ENCODE measurements around the gene LBP.
"Not testable (repeated sequence)": the region's sequence is repeated elsewhere in the genome, so short reads cannot be mapped to it uniquely, and the experiment has no call there.

Gene LBP, protein sequence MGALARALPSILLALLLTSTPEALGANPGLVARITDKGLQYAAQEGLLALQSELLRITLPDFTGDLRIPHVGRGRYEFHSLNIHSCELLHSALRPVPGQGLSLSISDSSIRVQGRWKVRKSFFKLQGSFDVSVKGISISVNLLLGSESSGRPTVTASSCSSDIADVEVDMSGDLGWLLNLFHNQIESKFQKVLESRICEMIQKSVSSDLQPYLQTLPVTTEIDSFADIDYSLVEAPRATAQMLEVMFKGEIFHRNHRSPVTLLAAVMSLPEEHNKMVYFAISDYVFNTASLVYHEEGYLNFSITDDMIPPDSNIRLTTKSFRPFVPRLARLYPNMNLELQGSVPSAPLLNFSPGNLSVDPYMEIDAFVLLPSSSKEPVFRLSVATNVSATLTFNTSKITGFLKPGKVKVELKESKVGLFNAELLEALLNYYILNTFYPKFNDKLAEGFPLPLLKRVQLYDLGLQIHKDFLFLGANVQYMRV

GRCh38 chr20:38346247-38346651 lies at the start of gene LBP:
Gene LBP, plus strand, starts transcription at chr20:38346482. Its CDS starts 35 bp downstream, at chr20:38346517.
- no peak for DNase-seq

GRCh38 chr20:38297916-38298674 lies 48.2 kb upstream of the LBP start:
- DNase-seq = no peak

DNA sequence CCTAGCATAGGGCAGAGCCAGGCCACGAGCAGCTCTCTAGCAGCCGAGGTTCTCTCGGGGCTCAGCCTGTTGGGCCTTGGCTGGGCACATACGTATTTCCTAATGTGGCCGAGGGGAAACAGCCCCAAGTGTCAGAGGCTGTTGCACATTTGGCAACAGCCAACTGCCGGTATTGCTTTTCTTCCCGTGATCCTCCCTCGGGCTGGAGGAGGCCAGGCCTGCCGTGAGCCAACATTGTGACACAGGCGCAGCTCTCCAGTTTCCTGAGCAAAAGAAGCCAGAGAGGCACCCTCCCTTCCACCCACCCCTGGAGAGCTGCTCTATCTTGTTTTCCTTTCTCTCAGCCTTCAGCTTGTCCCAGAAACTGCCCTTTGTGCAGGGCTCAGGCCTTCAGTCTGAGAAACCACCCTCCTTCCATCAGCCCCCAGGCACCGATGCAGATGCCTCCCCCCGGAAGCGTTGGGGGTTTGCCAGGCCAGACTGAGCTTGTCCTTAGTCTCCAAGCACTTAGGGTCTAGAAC lies 47.5 kb upstream of the LBP start:
- peak; percentile 75 for DNase-seq

GRCh38 chr20:38299963-38300362 lies 46.3 kb upstream of the LBP start:
- DNase-seq = no peak

DNA sequence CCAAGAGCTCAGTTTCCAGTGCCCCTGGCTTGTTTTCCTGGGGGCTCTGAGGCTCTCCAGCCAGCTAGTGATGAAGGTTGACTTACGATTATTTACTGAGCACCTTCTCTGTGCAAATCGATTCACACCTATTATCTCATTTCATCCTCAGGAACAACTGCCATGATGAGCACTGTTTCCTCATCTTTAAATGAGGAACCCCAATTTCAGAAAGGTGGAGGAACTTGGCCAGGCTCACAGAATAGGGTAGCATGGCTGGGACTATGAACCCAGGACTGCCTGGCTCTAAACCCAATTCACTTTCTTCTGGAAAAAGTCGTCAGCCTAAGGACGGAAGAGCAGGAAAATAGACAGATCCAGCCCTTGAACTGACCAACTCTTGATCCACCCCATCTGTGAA lies 45.8 kb upstream of the LBP start:
- no peak for DNase-seq

DNA sequence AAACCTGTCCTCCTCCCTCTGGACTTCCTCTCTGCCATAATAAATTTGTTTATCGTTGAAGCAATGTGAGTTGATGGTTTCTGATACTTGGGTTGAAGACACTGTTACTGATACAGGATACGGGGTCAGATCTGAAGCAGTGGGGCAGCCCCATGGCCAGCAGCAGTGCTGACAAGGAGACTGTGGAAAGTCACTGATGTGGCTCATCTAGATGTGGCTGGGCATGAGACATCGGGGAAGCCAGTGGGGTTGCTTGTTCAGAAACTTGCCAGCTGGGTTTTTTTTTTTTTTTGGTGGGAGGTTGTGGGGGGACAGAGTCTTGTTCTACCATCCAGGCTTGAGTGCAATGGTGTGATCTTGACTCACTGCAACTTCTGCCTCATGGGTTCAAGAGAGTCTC lies 45.0 kb upstream of the LBP start:
- no peak for DNase-seq

DNA sequence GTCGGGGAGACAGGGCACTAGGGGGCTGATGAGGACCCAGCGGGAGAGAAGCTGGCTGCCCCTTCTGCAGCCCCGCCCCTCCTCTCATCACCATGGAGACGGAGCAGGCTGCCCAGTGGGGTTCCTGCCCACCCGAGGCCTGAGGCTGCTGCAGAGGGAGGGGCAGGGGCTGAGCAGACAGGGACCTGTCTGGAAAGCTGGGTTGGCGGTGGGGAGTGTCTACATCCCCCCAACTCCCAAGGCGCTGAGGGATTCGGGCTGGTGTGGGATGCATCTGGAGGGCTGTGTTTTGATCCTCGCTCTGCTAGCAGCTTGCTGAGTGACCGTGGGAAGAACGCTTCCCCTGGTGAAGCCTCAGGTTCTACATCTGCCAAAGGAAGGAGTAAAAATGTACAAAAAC lies 43.5 kb upstream of the LBP start:
- no peak for DNase-seq

- DNase-seq = peak; percentile 89
These were observed 42.3 kb upstream of the LBP start, which contains the start of gene BPI for GRCh38 chr20:38303908-38304379. Gene BPI, plus strand, starts transcription at chr20:38304156. Its CDS starts 68 bp downstream, at chr20:38304224.

DNA sequence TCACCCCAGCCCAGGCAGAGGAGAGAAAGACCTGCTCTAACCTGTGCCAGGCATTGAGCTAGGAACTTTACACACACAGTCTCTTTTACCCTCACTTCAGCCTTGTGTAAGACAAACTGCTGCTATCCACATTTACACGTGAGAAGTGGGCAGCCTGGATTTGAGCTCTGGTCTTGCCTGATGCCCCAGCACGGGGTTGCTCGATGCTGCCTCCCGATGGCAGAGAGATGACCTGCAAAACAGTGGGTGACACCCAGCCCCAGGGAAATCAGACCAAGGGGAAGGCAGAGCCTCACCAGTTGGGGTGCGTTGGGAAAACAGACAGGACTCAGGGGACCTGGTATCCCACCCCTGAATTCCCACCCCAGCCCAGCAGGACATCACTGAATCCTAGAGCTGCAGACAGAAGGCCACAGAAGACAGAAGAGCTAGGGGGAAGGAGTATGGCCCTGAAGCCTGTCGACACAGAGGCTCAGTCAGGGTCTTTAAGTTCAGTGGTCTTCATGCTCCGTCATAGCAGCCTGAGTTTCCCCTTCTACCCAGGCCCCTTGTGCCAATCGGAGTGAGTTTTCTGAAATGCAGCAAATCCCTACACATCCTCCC lies 41.3 kb upstream of the LBP start:
- peak; percentile 75 for DNase-seq

GRCh38 chr20:38305541-38305940 lies 40.7 kb upstream of the LBP start:
- DNase-seq = no peak

GRCh38 chr20:38306379-38306778 lies 39.9 kb upstream of the LBP start:
- DNase-seq = no peak

DNA sequence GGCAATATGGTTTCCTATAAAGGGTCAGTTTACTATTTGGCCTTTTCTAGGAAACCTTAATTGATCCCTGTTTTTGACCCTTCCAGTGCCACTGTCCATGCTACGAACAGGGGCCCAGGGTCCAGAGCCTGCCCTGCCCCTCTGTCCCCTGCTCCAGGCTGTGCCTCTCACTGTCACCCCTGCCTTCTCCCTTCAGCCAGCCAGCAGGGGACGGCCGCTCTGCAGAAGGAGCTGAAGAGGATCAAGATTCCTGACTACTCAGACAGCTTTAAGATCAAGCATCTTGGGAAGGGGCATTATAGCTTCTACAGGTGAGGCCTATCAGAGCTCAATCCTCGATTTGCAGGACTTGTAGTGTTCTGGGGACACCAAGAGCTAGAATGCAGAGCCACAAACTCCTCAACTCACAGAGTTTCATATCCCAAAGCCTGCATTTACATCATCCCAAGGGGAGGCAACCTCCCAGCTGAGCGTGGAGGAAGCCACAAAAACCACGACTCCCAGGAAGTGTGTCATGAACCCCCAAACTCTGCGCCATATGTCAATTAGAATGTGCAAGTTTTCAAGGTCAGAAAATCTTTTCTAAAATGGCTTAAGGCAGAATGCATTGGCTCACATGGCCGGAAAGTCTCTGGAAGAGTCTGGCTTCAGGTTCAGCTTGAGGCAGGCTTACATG lies 38.8 kb upstream of the LBP start:
- DNase-seq = no peak

DNA sequence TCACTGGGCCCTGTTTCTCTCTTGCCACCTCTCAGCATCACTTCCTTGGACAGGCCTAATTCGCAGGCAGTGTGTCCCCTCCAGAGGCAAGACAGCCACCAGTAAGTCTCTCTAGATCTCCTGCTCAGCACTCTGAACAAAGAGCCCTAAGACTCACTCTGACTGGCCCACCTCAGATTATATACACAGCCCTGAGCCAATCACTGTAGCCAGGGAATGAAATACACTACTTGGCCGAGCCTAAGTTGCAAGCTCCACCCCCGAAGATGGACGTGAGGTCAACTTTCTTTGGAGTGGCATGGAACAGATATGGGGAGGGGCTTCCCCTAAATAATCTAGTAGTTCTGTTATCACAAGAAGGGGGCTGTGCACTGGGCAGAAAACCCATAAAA lies 38.2 kb upstream of the LBP start:
- no peak for DNase-seq

DNA sequence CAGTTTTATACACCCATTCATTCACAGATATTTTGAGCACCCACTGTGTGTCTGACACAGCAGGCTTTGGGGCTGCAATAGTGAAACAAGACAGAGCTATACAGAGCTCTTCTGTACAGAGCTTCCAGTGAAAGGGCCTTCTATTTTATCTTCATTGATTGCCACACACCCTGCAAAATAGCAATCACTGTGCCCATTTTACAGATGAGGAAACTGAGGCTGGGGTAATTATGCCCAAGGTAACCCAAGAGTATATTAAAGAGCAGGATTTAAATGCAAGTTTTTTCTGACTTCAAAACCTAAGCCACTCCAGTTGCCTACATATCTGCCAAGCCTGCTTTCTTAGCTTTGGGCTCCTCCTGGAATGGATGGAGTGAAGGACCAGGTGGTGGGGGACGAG lies 37.8 kb upstream of the LBP start:
- no peak for DNase-seq

DNA sequence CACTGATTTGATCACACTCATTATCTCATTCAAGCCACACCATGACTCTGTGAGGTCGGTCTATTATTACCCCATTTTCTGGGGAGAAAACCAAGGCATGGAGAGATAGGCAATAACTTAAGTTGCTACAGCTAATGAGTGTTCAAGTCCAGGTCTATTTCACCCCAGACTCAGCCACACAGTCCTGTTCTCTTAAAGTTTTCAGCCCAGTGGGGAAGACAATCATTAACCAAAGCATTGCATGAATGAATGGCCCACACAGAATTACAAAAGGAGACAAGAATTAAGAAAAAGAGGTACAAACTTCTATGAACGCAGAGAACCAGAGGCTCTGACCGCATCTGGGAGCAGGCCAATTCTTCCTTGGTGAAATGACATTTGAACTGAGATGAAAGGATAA lies 35.2 kb upstream of the LBP start:
- no peak for DNase-seq

DNA sequence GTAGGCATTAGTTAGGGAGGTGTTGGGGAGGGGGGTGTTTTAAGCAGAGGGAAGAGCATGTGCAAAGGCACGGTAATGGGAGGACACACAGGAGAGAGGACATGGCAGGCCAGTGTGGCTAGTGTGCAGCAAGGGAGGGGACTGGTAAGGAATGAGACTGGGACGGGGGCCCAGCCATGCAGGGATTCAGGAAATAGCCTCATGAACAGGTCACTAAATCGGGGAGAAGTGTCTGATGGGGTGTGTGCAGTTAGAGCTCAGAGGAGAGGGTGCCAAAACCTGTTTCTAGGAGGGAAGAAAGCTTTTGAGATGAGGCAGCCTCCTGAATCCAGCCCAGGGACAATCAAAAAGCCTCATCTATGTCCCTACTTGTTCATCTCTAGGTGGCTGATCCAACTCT lies 34.8 kb upstream of the LBP start:
- DNase-seq = no peak

GRCh38 chr20:38313676-38314075 lies 32.6 kb upstream of the LBP start:
- DNase-seq = no peak

GRCh38 chr20:38314350-38314749 lies 31.9 kb upstream of the LBP start:
- not testable (repeated sequence) for DNase-seq

DNA sequence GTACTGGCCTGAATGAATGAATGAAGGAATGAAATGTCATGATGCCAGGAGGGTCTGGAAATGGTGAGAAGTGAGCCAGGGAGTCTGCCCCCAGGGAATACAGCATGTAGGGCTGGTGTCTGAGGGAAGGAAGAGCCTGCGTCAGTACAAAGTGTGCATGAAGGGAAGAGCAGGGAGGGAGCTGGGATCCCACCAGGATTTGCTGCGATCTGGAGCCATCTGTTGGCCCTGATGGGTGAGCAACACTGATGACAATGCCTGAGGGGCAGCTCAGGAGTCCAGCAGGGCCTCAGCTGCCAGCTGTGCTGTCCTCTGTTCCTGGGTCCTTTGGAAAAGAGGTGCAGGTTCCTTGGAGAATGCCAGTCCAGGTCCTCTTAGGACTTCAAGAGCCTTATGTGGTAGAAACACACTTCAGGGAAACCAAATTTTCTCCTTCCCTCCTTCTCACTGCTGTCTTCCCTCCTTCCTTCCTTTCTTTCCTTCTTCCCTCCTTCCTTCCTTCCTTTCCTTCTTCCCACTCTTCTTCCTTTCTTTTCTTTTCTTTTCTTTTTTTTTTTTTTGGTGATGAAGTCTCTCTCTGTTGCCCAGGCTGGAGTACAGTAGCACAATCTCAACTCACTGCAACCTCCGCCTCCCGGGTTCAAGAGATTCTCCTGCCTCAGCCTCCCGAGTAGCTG lies 30.9 kb upstream of the LBP start:
- no peak for DNase-seq

GRCh38 chr20:38316341-38316740 lies 29.9 kb upstream of the LBP start:
- no peak for DNase-seq

DNA sequence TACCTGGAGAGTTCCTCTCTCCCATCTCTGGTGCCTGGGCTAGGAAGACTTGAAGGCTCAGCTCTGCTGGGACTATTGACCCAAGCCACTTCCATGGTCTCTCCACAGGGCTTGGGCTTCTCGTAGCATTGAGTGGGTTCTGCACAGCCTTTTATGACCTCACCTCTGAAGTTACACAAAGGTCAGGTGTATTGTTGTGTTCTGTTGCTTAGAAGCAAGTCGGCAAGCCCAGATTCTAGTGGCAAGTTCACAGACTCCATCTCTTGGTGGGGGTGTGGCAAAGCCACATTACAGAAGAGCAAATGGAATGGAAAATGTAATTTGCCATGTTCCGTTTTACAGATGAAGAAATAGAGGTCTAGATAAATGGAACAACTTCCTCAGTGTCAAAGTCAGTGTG lies 28.9 kb upstream of the LBP start:
- DNase-seq = no peak

GRCh38 chr20:38320221-38320620 lies 26.1 kb upstream of the LBP start:
- no peak for DNase-seq
